ENCODE data around the gene ZNF536.

The ZNF536 gene

DNA sequence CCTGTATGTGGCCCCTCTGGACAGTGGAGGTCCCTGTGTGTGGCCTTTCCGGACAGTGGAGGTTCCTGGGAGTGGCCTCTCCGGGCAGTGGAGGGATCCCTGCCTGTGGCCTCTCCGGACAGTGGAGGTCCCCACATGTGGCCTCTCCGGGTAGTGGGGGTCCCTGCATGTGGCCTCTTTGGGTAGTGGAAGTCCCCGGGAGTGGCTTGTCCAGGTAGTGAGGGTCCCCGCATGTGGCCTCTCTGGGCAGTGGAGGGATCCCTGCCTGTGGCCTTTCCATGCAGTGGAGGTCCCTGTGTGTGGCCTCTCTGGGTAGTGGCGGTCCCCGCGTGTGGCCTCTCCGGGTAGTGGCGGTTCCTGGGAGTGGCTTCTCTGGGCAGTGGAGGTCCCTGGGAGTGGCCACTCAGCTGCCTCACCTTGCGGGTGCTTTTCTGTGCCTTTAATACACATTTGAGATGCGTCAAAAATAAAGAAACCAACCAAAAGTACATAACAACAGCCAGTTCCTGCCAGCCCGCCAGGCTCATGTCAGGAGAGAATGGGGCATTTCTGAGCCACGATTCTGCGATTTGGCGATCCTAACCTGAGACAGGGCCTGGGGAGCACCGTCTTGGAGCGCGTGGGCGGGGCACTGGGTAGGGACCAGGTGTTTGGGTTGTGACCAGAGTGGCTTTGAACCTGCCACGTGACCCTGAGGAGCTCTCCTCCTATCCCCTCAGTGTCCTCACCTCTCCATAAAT lies 194.7 kb downstream of the ZNF536 start:
- Histone ChIP-seq H3K36me3 (ENCODE audit: control insufficient read depth, insufficient read depth, low read length) (no peaks in the 10 kb centered on the region), H3K9me3 (ENCODE audit: control insufficient read depth, insufficient read depth, low read depth, low read length) (no peaks in the 10 kb centered on the region), H3K27ac (ENCODE audit: low read depth, low read length) (no peak overlapping the region), H3K9ac (ENCODE audit: low read length) (no peak overlapping the region), H3K4me3 (ENCODE audit: low read depth, low read length) (no peak overlapping the region), H3K4me1 (ENCODE audit: control insufficient read depth, insufficient read depth, low read length) (peaks cover 18% of the 10 kb centered on the region), H3K27me3 (ENCODE audit: control insufficient read depth, insufficient read depth, low read length) (no peaks in the 10 kb centered on the region)

GRCh38 chr19:30567536-30568232 lies 195.5 kb downstream of the ZNF536 start:
- H3K27ac ChIP-seq (ENCODE audit: low read depth, low read length), result no peak overlapping the region

GRCh38 chr19:30570194-30570593 lies 198.0 kb downstream of the ZNF536 start:
- Histone ChIP-seq H3K27ac (ENCODE audit: low read depth, low read length) (no peak overlapping the region), H3K4me3 (ENCODE audit: low read depth, low read length) (no peak overlapping the region), H3K9ac (ENCODE audit: low read length) (no peak overlapping the region), H3K27me3 (ENCODE audit: control insufficient read depth, insufficient read depth, low read length) (no peaks in the 10 kb centered on the region), H3K36me3 (ENCODE audit: control insufficient read depth, insufficient read depth, low read length) (no peaks in the 10 kb centered on the region), H3K4me1 (ENCODE audit: control insufficient read depth, insufficient read depth, low read length) (peaks cover 9% of the 10 kb centered on the region), H3K9me3 (ENCODE audit: control insufficient read depth, insufficient read depth, low read depth, low read length) (no peaks in the 10 kb centered on the region)

More at GRCh38 chr19:30567536-30568232, 195.5 kb downstream of the ZNF536 start:
- H3K27me3 ChIP-seq (ENCODE audit: control insufficient read depth, insufficient read depth, low read length), result no peaks in the 10 kb centered on the region
- H3K9ac ChIP-seq (ENCODE audit: low read length), result no peak overlapping the region
- no peak overlapping the region for H3K4me3 ChIP-seq (ENCODE audit: low read depth, low read length)
- no peaks in the 10 kb centered on the region for H3K36me3 ChIP-seq (ENCODE audit: control insufficient read depth, insufficient read depth, low read length)
- H3K9me3 ChIP-seq (ENCODE audit: control insufficient read depth, insufficient read depth, low read depth, low read length), result no peaks in the 10 kb centered on the region
- H3K4me1 ChIP-seq (ENCODE audit: control insufficient read depth, insufficient read depth, low read length), result peaks cover 18% of the 10 kb centered on the region

DNA sequence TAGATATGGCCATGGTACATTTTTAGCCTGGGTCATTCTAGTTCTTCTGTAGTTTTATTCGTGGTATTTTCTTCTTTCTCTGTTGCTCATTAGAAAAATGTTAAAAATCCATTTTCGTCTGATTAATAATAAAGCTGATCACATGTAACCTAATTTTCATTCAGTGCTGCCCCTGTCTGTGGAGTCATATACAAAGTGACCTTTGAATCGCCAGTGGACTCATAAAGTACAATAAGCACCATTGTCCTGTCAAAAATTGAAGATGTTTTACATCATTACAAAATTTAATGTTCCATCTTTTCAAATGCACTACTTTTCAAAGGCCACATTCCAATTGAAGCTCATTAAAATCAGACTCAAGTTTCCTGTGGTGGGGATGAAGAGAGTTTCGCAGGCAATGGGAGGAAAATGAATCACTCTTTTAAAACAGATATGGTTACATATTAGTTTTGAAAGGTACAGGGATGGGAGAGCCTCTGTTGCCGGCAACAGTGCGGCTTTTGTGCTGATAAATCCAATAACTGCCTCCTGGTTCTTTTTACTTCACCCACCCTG lies 205.4 kb downstream of the ZNF536 start:
- H3K27ac ChIP-seq (ENCODE audit: low read depth, low read length), result no peak overlapping the region
- H3K4me3 ChIP-seq (ENCODE audit: low read depth, low read length), result no peak overlapping the region
- no peaks in the 10 kb centered on the region for H3K36me3 ChIP-seq (ENCODE audit: control insufficient read depth, insufficient read depth, low read length)
- no peaks in the 10 kb centered on the region for H3K4me1 ChIP-seq (ENCODE audit: control insufficient read depth, insufficient read depth, low read length)
- H3K9ac ChIP-seq (ENCODE audit: low read length), result no peak overlapping the region
- H3K9me3 ChIP-seq (ENCODE audit: control insufficient read depth, insufficient read depth, low read depth, low read length), result no peaks in the 10 kb centered on the region
- no peaks in the 10 kb centered on the region for H3K27me3 ChIP-seq (ENCODE audit: control insufficient read depth, insufficient read depth, low read length)

GRCh38 chr19:30579419-30579818 lies 207.2 kb downstream of the ZNF536 start:
- no peaks in the 10 kb centered on the region for H3K36me3 ChIP-seq (ENCODE audit: control insufficient read depth, insufficient read depth, low read length)
- no peak overlapping the region for H3K9ac ChIP-seq (ENCODE audit: low read length)
- H3K4me3 ChIP-seq (ENCODE audit: low read depth, low read length), result no peak overlapping the region
- no peaks in the 10 kb centered on the region for H3K9me3 ChIP-seq (ENCODE audit: control insufficient read depth, insufficient read depth, low read depth, low read length)
- H3K27ac ChIP-seq (ENCODE audit: low read depth, low read length), result no peak overlapping the region
- H3K27me3 ChIP-seq (ENCODE audit: control insufficient read depth, insufficient read depth, low read length), result no peaks in the 10 kb centered on the region
- H3K4me1 ChIP-seq (ENCODE audit: control insufficient read depth, insufficient read depth, low read length), result peaks cover 5% of the 10 kb centered on the region; the same call in 1 of the 2 replicates

DNA sequence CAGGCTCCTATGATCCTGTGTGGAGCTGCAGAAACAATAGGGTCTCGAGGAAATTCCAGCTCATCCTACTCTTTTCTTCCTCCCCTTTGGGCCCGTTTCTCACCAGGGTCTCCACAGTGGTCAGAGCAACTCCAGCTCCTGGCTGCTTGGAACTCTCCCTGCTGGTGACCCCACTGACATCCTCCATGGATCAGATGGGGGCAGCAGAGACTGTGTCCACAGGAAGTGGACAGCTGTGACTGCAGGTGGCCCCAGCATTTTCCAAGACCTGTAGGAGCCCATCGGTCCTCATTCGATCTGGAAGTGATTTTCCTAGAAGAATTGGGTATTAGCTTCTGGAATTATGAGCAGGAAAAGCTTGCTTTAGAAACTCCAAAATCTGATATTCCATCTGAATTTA lies 208.5 kb downstream of the ZNF536 start:
- H3K9me3 ChIP-seq (ENCODE audit: control insufficient read depth, insufficient read depth, low read depth, low read length), result no peaks in the 10 kb centered on the region
- H3K4me1 ChIP-seq (ENCODE audit: control insufficient read depth, insufficient read depth, low read length), result peaks cover 5% of the 10 kb centered on the region; the same call in 1 of the 2 replicates
- H3K9ac ChIP-seq (ENCODE audit: low read length), result no peak overlapping the region
- H3K36me3 ChIP-seq (ENCODE audit: control insufficient read depth, insufficient read depth, low read length), result no peaks in the 10 kb centered on the region
- H3K4me3 ChIP-seq (ENCODE audit: low read depth, low read length), result no peak overlapping the region
- H3K27me3 ChIP-seq (ENCODE audit: control insufficient read depth, insufficient read depth, low read length), result no peaks in the 10 kb centered on the region
- no peak overlapping the region for H3K27ac ChIP-seq (ENCODE audit: low read depth, low read length)

GRCh38 chr19:30584090-30584489 lies 211.9 kb downstream of the ZNF536 start:
- H3K27ac ChIP-seq (ENCODE audit: low read depth, low read length), result no peak overlapping the region
- H3K9ac ChIP-seq (ENCODE audit: low read length), result no peak overlapping the region
- H3K4me3 ChIP-seq (ENCODE audit: low read depth, low read length), result no peak overlapping the region
- H3K4me1 ChIP-seq (ENCODE audit: control insufficient read depth, insufficient read depth, low read length), result peaks cover 5% of the 10 kb centered on the region; the same call in 1 of the 2 replicates
- H3K9me3 ChIP-seq (ENCODE audit: control insufficient read depth, insufficient read depth, low read depth, low read length), result no peaks in the 10 kb centered on the region
- H3K36me3 ChIP-seq (ENCODE audit: control insufficient read depth, insufficient read depth, low read length), result no peaks in the 10 kb centered on the region
- no peaks in the 10 kb centered on the region for H3K27me3 ChIP-seq (ENCODE audit: control insufficient read depth, insufficient read depth, low read length)

DNA sequence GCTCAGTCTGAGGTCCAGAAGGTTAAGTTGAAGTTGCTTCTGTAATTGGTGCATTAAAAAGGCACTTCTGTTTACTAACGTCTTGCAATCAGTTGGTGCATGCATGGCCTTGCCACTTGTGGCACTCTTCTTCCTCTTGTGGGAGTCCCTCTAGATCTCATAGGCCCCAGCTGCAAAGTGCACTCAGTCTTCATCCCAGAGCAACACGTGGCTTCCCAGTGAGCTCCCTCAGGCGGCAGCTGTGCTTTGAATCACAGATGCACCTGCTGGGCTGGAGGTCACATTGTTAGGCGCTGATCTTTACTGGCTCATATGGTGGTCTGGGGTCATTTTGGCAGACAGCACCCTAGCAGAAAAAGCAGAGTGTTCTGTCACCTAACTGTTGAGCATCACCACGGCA lies 215.7 kb downstream of the ZNF536 start:
- no peaks in the 10 kb centered on the region for H3K9me3 ChIP-seq (ENCODE audit: control insufficient read depth, insufficient read depth, low read depth, low read length)
- H3K36me3 ChIP-seq (ENCODE audit: control insufficient read depth, insufficient read depth, low read length), result no peaks in the 10 kb centered on the region
- no peaks in the 10 kb centered on the region for H3K27me3 ChIP-seq (ENCODE audit: control insufficient read depth, insufficient read depth, low read length)
- H3K27ac ChIP-seq (ENCODE audit: low read depth, low read length), result no peak overlapping the region
- no peak overlapping the region for H3K9ac ChIP-seq (ENCODE audit: low read length)
- no peak overlapping the region for H3K4me3 ChIP-seq (ENCODE audit: low read depth, low read length)
- H3K4me1 ChIP-seq (ENCODE audit: control insufficient read depth, insufficient read depth, low read length), result peaks cover 5% of the 10 kb centered on the region; the same call in 1 of the 2 replicates

- Histone ChIP-seq H3K9me3 (ENCODE audit: control insufficient read depth, insufficient read depth, low read depth, low read length) (no peaks in the 10 kb centered on the region), H3K36me3 (ENCODE audit: control insufficient read depth, insufficient read depth, low read length) (no peaks in the 10 kb centered on the region), H3K27ac (ENCODE audit: low read depth, low read length) (no peak overlapping the region), H3K9ac (ENCODE audit: low read length) (no peak overlapping the region), H3K4me3 (ENCODE audit: low read depth, low read length) (no peak overlapping the region), H3K27me3 (ENCODE audit: control insufficient read depth, insufficient read depth, low read length) (no peaks in the 10 kb centered on the region), H3K4me1 (ENCODE audit: control insufficient read depth, insufficient read depth, low read length) (peaks cover 14% of the 10 kb centered on the region)
Measured at GRCh38 chr19:30590596-30591229, 218.5 kb downstream of the ZNF536 start.

- Histone ChIP-seq H3K9ac (ENCODE audit: low read length) (no peak overlapping the region), H3K4me3 (ENCODE audit: low read depth, low read length) (no peak overlapping the region), H3K36me3 (ENCODE audit: control insufficient read depth, insufficient read depth, low read length) (no peaks in the 10 kb centered on the region), H3K4me1 (ENCODE audit: control insufficient read depth, insufficient read depth, low read length) (peaks cover 37% of the 10 kb centered on the region), H3K27me3 (ENCODE audit: control insufficient read depth, insufficient read depth, low read length) (no peaks in the 10 kb centered on the region), H3K27ac (ENCODE audit: low read depth, low read length) (no peak overlapping the region), H3K9me3 (ENCODE audit: control insufficient read depth, insufficient read depth, low read depth, low read length) (no peaks in the 10 kb centered on the region)
Measured at GRCh38 chr19:30593356-30593755, 221.2 kb downstream of the ZNF536 start.
